ENCODE data around the gene LAMC2. TPM values are rescaled to one million over a fixed set of nuclear protein-coding genes. Genes with fewer than 3 reads are reported as not detected.

The LAMC2 gene
- total RNA-seq, 1 donor from 2014 or later, result 13.8 TPM

DNA sequence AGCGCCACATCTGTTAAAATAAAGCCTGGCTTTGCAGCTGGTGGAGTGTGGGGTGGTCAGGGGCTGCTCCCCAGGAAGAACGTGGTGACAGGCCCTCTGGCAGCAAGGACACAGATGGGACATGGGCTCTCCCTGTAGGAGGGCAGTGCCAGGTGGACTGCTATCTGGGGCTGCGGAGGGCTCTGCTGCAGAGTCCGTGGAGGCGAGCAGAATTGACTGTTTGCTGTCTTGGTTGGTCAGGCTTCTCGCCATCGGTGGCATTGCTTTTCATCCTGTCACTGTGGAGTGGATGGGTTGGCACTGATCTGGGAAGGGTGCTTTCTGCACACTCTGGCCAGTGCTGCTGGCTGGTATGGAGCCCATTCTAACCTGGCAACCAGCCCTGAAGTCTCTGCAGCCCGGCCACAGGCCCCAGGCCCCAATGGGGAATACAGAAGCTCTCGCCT is 103.0 kb downstream of the LAMC2 start:
- Mint-ChIP-seq H3K27me3 (ENCODE audit: low read depth) (no peaks in the 10 kb centered on the region), H3K36me3 (ENCODE audit: low read depth) (no peaks in the 10 kb centered on the region), H3K9me3 (ENCODE audit: low read depth) (peaks cover 3% of the 10 kb centered on the region), H3K4me3 (ENCODE audit: unreplicated experiment) (no peak overlapping the region), H3K4me1 (ENCODE audit: low read depth) (peaks cover 26% of the 10 kb centered on the region), H3K27ac (ENCODE audit: unreplicated experiment) (no peak overlapping the region)
- DNase-seq (ENCODE audit: low spot score), result no peak
- TF ChIP-seq, protein P1, sequence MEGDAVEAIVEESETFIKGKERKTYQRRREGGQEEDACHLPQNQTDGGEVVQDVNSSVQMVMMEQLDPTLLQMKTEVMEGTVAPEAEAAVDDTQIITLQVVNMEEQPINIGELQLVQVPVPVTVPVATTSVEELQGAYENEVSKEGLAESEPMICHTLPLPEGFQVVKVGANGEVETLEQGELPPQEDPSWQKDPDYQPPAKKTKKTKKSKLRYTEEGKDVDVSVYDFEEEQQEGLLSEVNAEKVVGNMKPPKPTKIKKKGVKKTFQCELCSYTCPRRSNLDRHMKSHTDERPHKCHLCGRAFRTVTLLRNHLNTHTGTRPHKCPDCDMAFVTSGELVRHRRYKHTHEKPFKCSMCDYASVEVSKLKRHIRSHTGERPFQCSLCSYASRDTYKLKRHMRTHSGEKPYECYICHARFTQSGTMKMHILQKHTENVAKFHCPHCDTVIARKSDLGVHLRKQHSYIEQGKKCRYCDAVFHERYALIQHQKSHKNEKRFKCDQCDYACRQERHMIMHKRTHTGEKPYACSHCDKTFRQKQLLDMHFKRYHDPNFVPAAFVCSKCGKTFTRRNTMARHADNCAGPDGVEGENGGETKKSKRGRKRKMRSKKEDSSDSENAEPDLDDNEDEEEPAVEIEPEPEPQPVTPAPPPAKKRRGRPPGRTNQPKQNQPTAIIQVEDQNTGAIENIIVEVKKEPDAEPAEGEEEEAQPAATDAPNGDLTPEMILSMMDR (IDR thresholded peaks at IDR 0.05), result no peak

DNA sequence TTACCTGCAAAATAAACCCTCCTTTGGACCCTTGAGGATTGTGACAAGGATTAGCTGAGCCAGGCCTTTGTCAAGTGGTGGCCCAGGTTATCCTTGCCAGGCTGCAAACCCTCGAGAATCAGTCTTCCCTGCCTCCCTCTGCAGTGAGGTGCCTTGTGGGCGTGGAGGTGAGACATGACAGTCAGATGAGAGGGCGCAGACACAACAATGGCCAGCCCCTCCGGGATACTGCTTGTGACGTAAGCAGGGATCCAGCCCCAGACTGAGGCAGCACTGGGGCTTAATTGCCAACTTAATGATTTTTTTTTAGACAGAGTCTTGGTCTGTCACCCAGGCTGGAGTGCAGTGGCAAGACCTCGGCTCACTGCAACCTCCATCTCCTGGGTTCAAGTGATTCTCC is 104.6 kb downstream of the LAMC2 start:
- no peaks in the 10 kb centered on the region for H3K27me3 Mint-ChIP-seq (ENCODE audit: low read depth)
- TF ChIP-seq, protein P1 (IDR thresholded peaks at IDR 0.05), result no peak

DNA sequence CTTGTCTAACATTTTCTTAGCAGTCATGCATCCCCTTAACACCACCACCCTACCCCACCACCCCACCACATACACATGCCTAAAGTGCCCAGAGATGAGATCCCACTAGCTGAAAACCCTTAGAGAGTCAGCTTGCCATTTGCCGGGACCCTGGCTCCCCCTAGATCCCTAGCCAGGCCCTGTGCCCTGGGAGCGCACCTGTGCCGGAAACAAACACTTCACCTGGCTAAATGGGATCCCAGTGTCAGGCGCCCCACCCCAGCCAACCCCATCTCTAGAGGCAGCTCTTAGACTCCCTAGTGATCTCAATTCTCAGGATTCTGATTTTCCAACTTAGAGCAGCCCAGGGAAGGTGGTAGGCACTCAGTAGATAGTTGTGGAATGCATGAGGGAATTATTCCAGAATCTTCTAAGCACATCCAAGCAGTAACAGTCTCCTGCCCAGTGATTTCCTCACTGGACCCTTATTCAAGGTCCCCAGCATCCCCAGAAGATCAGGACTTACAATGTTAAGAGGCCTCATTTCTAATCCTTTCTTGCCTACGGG is 105.2 kb downstream of the LAMC2 start:
- Mint-ChIP-seq H3K27ac (ENCODE audit: unreplicated experiment) (no peak overlapping the region), H3K27me3 (ENCODE audit: low read depth) (no peaks in the 10 kb centered on the region), H3K9me3 (ENCODE audit: low read depth) (peaks cover 3% of the 10 kb centered on the region), H3K4me1 (ENCODE audit: low read depth) (peaks cover 26% of the 10 kb centered on the region), H3K36me3 (ENCODE audit: low read depth) (no peaks in the 10 kb centered on the region), H3K4me3 (ENCODE audit: unreplicated experiment) (no peak overlapping the region)
- DNase-seq (ENCODE audit: low spot score), result no peak
- TF ChIP-seq, protein P1 (IDR thresholded peaks at IDR 0.05), result no peak

More for the DNA sequence above, 104.6 kb downstream of the LAMC2 start:
- DNase-seq (ENCODE audit: low spot score), result no peak
- Mint-ChIP-seq H3K9me3 (ENCODE audit: low read depth) (peaks cover 3% of the 10 kb centered on the region), H3K4me1 (ENCODE audit: low read depth) (peaks cover 26% of the 10 kb centered on the region), H3K4me3 (ENCODE audit: unreplicated experiment) (no peak overlapping the region), H3K36me3 (ENCODE audit: low read depth) (no peaks in the 10 kb centered on the region), H3K27ac (ENCODE audit: unreplicated experiment) (peak overlapping the region; percentile 51)

DNA sequence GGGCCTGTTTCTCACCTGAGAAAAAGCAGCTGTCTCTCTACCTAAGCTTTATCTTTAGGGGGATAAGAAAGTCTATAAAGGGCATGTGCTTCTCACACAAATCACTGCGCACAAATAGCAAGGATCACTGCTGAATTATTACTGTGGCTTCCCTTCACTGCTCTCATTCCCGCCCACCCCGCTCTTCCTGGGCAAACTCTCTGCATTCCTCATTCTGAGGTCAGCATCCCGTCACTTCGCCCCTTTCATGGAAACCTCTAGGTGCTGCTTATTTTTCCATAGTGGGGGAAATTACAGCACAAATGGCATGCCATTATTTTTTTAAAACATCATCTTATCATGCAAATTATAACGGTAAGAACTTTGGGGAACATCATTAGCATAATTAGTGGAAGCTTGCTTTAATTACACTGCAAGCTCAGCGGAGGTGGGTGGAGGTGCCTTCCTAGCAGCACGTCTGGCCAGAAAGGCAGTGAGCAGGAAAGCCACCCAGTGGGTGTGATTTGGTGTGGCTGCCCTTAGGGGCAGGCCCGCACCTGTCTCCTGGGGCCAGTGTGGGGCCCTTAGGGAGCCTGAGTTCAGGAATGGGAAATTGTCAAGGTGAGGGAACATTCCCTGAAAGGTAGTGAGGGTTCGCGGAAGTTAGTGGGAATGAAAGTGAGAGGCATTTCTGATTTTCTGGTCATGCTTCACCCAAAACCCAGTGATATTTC is 105.9 kb downstream of the LAMC2 start:
- H3K27ac Mint-ChIP-seq (ENCODE audit: unreplicated experiment), result no peak overlapping the region
- no peak overlapping the region for H3K4me3 Mint-ChIP-seq (ENCODE audit: unreplicated experiment)
- TF ChIP-seq, protein P1 (IDR thresholded peaks at IDR 0.05), result no peak
- peaks cover 20% of the 10 kb centered on the region for H3K4me1 Mint-ChIP-seq (ENCODE audit: low read depth)
- no peaks in the 10 kb centered on the region for H3K27me3 Mint-ChIP-seq (ENCODE audit: low read depth)
- DNase-seq (ENCODE audit: low spot score), result no peak
- peaks cover 3% of the 10 kb centered on the region for H3K9me3 Mint-ChIP-seq (ENCODE audit: low read depth)
- H3K36me3 Mint-ChIP-seq (ENCODE audit: low read depth), result no peaks in the 10 kb centered on the region

DNA sequence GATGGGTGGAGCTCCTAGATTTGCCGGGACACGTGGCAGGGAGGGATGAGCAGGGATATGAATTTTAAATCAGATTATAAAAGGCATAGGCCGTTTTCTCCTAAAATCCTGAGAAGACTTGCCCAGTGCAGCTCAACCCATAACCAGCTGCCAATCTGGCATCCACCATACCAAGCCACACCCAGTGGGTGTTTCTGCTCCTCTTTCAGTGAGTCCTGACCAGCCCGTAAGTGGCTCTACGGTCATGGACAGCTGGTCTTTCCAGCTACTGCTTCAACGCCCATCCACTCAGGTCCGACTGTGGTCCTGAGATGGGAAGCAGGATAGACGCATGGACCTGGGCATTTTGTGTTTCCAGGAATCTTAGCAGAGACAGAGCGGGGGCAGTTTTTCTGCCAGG is 107.2 kb downstream of the LAMC2 start:
- peaks cover 16% of the 10 kb centered on the region for H3K4me1 Mint-ChIP-seq (ENCODE audit: low read depth)
- peaks cover 3% of the 10 kb centered on the region for H3K9me3 Mint-ChIP-seq (ENCODE audit: low read depth)
- H3K4me3 Mint-ChIP-seq (ENCODE audit: unreplicated experiment), result no peak overlapping the region
- no peak overlapping the region for H3K27ac Mint-ChIP-seq (ENCODE audit: unreplicated experiment)
- H3K36me3 Mint-ChIP-seq (ENCODE audit: low read depth), result no peaks in the 10 kb centered on the region
- TF ChIP-seq, protein P1 (IDR thresholded peaks at IDR 0.05), result no peak
- H3K27me3 Mint-ChIP-seq (ENCODE audit: low read depth), result no peaks in the 10 kb centered on the region
- no peak for DNase-seq (ENCODE audit: low spot score)
